ENCODE data around the gene VEPH1.

VEPH1 gene

GRCh38 chr3:157475921-157476414, 27.2 kb downstream of the VEPH1 start:
- Histone ChIP-seq H3K27ac (ENCODE audit: low read depth, low read length) (no peak overlapping the region), H3K9ac (ENCODE audit: low read depth, low read length) (no peak overlapping the region), H3K4me1 (ENCODE audit: control insufficient read depth, insufficient read depth, low read length) (no peaks in the 10 kb centered on the region; the same call in none of the 2 replicates), H3K9me3 (ENCODE audit: control insufficient read depth, insufficient read depth, low read length) (no peaks in the 10 kb centered on the region), H3K4me3 (ENCODE audit: low read depth, low read length) (no peak overlapping the region), H3K36me3 (ENCODE audit: control insufficient read depth, insufficient read depth, low read length) (no peaks in the 10 kb centered on the region), H3K27me3 (ENCODE audit: control insufficient read depth, insufficient read depth, low read length) (no peaks in the 10 kb centered on the region)

DNA sequence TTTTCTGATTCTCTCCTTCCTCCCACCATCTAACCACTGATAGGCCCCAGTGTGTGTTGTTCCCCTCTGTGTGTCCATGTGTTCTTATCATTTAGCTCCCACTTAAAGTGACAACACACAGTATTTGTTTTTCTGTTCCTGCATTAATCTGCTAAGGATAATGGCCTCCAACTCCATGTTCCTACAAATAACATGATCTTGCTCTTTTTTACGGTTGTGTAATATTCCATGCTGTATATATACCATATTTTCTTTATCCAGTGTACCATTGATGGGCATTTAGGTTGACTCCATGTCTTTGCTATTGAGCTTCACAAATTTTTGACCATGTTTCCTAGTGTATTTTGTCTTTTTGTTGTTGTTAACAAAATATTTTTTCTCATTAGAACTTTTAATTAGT, 30.6 kb downstream of the VEPH1 start:
- no peak overlapping the region for H3K9ac ChIP-seq (ENCODE audit: low read depth, low read length)
- H3K27me3 ChIP-seq (ENCODE audit: control insufficient read depth, insufficient read depth, low read length) = no peaks in the 10 kb centered on the region
- no peaks in the 10 kb centered on the region for H3K36me3 ChIP-seq (ENCODE audit: control insufficient read depth, insufficient read depth, low read length)
- H3K9me3 ChIP-seq (ENCODE audit: control insufficient read depth, insufficient read depth, low read length) = no peaks in the 10 kb centered on the region
- H3K4me3 ChIP-seq (ENCODE audit: low read depth, low read length) = no peak overlapping the region
- H3K27ac ChIP-seq (ENCODE audit: low read depth, low read length) = no peak overlapping the region
- H3K4me1 ChIP-seq (ENCODE audit: control insufficient read depth, insufficient read depth, low read length) = no peaks in the 10 kb centered on the region

GRCh38 chr3:157471064-157471463, 32.2 kb downstream of the VEPH1 start:
- Histone ChIP-seq H3K4me3 (ENCODE audit: low read depth, low read length) (no peak overlapping the region), H3K27me3 (ENCODE audit: control insufficient read depth, insufficient read depth, low read length) (no peaks in the 10 kb centered on the region), H3K36me3 (ENCODE audit: control insufficient read depth, insufficient read depth, low read length) (no peaks in the 10 kb centered on the region), H3K4me1 (ENCODE audit: control insufficient read depth, insufficient read depth, low read length) (no peaks in the 10 kb centered on the region), H3K9me3 (ENCODE audit: control insufficient read depth, insufficient read depth, low read length) (no peaks in the 10 kb centered on the region), H3K9ac (ENCODE audit: low read depth, low read length) (no peak overlapping the region), H3K27ac (ENCODE audit: low read depth, low read length) (no peak overlapping the region)

DNA sequence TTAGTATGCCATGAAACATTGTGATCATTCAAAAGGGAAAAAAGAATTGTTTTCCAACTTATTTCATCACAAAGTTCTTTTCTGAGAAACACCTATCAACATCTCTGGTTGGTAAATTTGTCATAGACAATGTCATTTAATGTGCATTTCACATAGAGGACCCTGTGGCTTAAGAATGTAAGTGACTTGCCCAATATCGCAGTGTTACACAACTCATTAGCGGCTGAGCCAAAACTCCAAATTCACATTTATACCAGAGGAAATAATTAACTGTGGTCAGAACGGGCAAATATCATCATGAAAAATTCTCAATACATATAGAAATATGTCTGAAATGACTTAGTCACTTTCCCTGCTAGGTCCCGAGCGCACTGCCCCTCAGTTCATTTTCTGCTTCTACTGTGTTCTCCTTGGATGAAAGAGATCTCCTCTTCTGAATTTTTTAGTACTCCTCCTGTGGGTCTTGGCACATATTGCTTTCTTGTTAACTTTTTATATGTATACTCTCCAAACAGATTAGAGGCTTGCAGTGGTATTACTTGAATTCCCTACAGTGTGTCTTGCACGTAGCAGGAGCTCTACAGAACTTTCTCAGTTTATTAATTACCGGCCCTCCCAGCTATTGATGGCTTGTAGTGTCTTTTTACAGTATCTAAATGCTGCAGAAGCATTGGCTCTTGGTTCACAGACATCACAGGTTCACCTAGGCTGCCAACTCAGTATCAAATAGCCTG, 33.5 kb downstream of the VEPH1 start:
- Histone ChIP-seq H3K27me3 (ENCODE audit: control insufficient read depth, insufficient read depth, low read length) (no peaks in the 10 kb centered on the region), H3K9me3 (ENCODE audit: control insufficient read depth, insufficient read depth, low read length) (no peaks in the 10 kb centered on the region), H3K36me3 (ENCODE audit: control insufficient read depth, insufficient read depth, low read length) (no peaks in the 10 kb centered on the region), H3K4me3 (ENCODE audit: low read depth, low read length) (no peak overlapping the region), H3K4me1 (ENCODE audit: control insufficient read depth, insufficient read depth, low read length) (no peaks in the 10 kb centered on the region), H3K9ac (ENCODE audit: low read depth, low read length) (no peak overlapping the region), H3K27ac (ENCODE audit: low read depth, low read length) (no peak overlapping the region)

DNA sequence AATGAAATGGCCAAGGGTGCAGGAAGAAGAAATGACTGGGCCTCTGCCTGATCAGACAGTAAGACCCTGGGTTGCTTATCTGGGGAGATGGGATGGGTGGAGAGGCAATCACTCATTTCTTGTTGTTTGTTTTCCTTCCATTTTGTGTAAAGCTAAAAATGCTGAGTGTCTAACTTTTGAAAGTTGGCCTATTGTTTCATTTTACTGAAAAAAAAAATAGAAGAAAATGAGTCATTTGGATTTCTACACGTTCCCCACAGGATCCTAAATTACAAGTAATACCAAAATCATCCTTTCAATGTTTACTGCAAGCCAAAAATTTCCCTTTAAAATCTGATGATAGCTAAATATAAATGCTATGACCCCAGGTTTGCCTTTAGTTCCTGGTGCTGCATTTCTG, 36.0 kb downstream of the VEPH1 start:
- Histone ChIP-seq H3K9me3 (ENCODE audit: control insufficient read depth, insufficient read depth, low read length) (no peaks in the 10 kb centered on the region), H3K27me3 (ENCODE audit: control insufficient read depth, insufficient read depth, low read length) (no peaks in the 10 kb centered on the region), H3K36me3 (ENCODE audit: control insufficient read depth, insufficient read depth, low read length) (no peaks in the 10 kb centered on the region), H3K4me3 (ENCODE audit: low read depth, low read length) (no peak overlapping the region), H3K4me1 (ENCODE audit: control insufficient read depth, insufficient read depth, low read length) (no peaks in the 10 kb centered on the region), H3K27ac (ENCODE audit: low read depth, low read length) (no peak overlapping the region), H3K9ac (ENCODE audit: low read depth, low read length) (no peak overlapping the region)

GRCh38 chr3:157465741-157466140, 37.5 kb downstream of the VEPH1 start:
- H3K4me1 ChIP-seq (ENCODE audit: control insufficient read depth, insufficient read depth, low read length) = no peaks in the 10 kb centered on the region
- no peaks in the 10 kb centered on the region for H3K27me3 ChIP-seq (ENCODE audit: control insufficient read depth, insufficient read depth, low read length)
- H3K27ac ChIP-seq (ENCODE audit: low read depth, low read length) = no peak overlapping the region
- no peaks in the 10 kb centered on the region for H3K36me3 ChIP-seq (ENCODE audit: control insufficient read depth, insufficient read depth, low read length)
- no peak overlapping the region for H3K9ac ChIP-seq (ENCODE audit: low read depth, low read length)
- no peaks in the 10 kb centered on the region for H3K9me3 ChIP-seq (ENCODE audit: control insufficient read depth, insufficient read depth, low read length)
- no peak overlapping the region for H3K4me3 ChIP-seq (ENCODE audit: low read depth, low read length)

- Histone ChIP-seq H3K27ac (ENCODE audit: low read depth, low read length) (no peak overlapping the region), H3K9ac (ENCODE audit: low read depth, low read length) (no peak overlapping the region), H3K36me3 (ENCODE audit: control insufficient read depth, insufficient read depth, low read length) (no peaks in the 10 kb centered on the region), H3K27me3 (ENCODE audit: control insufficient read depth, insufficient read depth, low read length) (no peaks in the 10 kb centered on the region), H3K9me3 (ENCODE audit: control insufficient read depth, insufficient read depth, low read length) (no peaks in the 10 kb centered on the region), H3K4me3 (ENCODE audit: low read depth, low read length) (no peak overlapping the region), H3K4me1 (ENCODE audit: control insufficient read depth, insufficient read depth, low read length) (no peaks in the 10 kb centered on the region)
Measured at GRCh38 chr3:157464321-157464720, 38.9 kb downstream of the VEPH1 start.

DNA sequence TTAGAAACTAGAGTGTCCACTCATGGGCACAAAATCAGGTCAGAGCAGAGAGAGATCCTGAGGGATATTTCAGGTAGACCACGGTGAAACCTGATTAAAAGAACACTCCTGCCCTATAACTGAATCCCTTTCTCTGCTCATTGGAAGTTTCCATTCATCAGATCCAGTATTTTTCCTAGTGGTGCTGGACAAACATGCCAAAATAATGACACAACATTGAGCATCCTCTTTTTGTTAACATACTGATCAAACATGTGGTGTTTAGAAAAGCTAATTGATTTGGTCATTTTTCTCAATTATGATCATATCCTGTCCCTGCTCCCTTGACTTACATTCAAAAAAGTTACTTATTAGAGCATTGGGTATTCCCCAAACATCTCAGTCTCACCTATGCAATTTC, 39.4 kb downstream of the VEPH1 start:
- Histone ChIP-seq H3K9me3 (ENCODE audit: control insufficient read depth, insufficient read depth, low read length) (no peaks in the 10 kb centered on the region), H3K4me1 (ENCODE audit: control insufficient read depth, insufficient read depth, low read length) (no peaks in the 10 kb centered on the region), H3K27me3 (ENCODE audit: control insufficient read depth, insufficient read depth, low read length) (no peaks in the 10 kb centered on the region), H3K36me3 (ENCODE audit: control insufficient read depth, insufficient read depth, low read length) (no peaks in the 10 kb centered on the region), H3K27ac (ENCODE audit: low read depth, low read length) (no peak overlapping the region), H3K4me3 (ENCODE audit: low read depth, low read length) (no peak overlapping the region), H3K9ac (ENCODE audit: low read depth, low read length) (no peak overlapping the region)

DNA sequence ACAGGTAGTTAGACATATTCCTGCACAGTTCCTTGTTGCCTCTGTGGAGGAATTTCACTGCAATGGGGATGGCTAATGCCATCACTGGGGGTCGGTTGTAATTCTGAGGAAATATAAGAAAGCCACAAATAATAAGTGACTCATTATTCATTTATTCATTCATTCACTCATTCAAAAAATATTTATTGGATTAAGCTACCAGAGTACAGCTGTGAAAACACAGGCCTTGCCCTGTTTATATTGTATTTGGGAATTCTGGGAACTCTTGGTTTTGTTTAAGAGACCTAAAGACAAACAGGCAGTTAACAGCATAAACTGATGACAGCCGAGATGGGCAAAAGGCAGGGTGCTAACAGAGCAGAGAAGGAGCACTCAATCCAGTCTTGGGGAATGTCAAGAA, 43.0 kb downstream of the VEPH1 start:
- H3K36me3 ChIP-seq (ENCODE audit: control insufficient read depth, insufficient read depth, low read length) = no peaks in the 10 kb centered on the region
- no peak overlapping the region for H3K4me3 ChIP-seq (ENCODE audit: low read depth, low read length)
- H3K9ac ChIP-seq (ENCODE audit: low read depth, low read length) = no peak overlapping the region
- no peak overlapping the region for H3K27ac ChIP-seq (ENCODE audit: low read depth, low read length)
- H3K27me3 ChIP-seq (ENCODE audit: control insufficient read depth, insufficient read depth, low read length) = no peaks in the 10 kb centered on the region
- H3K9me3 ChIP-seq (ENCODE audit: control insufficient read depth, insufficient read depth, low read length) = no peaks in the 10 kb centered on the region
- no peaks in the 10 kb centered on the region for H3K4me1 ChIP-seq (ENCODE audit: control insufficient read depth, insufficient read depth, low read length)

GRCh38 chr3:157459706-157460105, 43.5 kb downstream of the VEPH1 start:
- Histone ChIP-seq H3K36me3 (ENCODE audit: control insufficient read depth, insufficient read depth, low read length) (no peaks in the 10 kb centered on the region), H3K9ac (ENCODE audit: low read depth, low read length) (no peak overlapping the region), H3K27ac (ENCODE audit: low read depth, low read length) (no peak overlapping the region), H3K4me1 (ENCODE audit: control insufficient read depth, insufficient read depth, low read length) (no peaks in the 10 kb centered on the region), H3K4me3 (ENCODE audit: low read depth, low read length) (no peak overlapping the region), H3K27me3 (ENCODE audit: control insufficient read depth, insufficient read depth, low read length) (no peaks in the 10 kb centered on the region), H3K9me3 (ENCODE audit: control insufficient read depth, insufficient read depth, low read length) (no peaks in the 10 kb centered on the region)

- Histone ChIP-seq H3K9ac (ENCODE audit: low read depth, low read length) (no peak overlapping the region), H3K36me3 (ENCODE audit: control insufficient read depth, insufficient read depth, low read length) (no peaks in the 10 kb centered on the region), H3K9me3 (ENCODE audit: control insufficient read depth, insufficient read depth, low read length) (no peaks in the 10 kb centered on the region), H3K4me3 (ENCODE audit: low read depth, low read length) (no peak overlapping the region), H3K27me3 (ENCODE audit: control insufficient read depth, insufficient read depth, low read length) (no peaks in the 10 kb centered on the region), H3K27ac (ENCODE audit: low read depth, low read length) (no peak overlapping the region), H3K4me1 (ENCODE audit: control insufficient read depth, insufficient read depth, low read length) (no peaks in the 10 kb centered on the region)
Measured at GRCh38 chr3:157453824-157454223, 49.4 kb downstream of the VEPH1 start.
